Mesenchymal stem cell (in vitro differentiated cells and primary cell): ENCODE measurements around the gene PTPRN2.

Source experiments
- DNase-seq: peaks from one replicate; pipeline ENCODE4 v3.0.0-alpha.2; 2013
- H2AFZ ChIP-seq: one replicate; pipeline ENCODE4 v1.6.1; 2013; ENCODE audit warnings: low read depth, mild to moderate bottlenecking, control low read depth, inconsistent platforms, low read length, moderate library complexity
- H2AK5ac ChIP-seq: 2 replicates; pipeline ENCODE4 v1.6.1; 2013; ENCODE audit warnings: low read length, moderate library complexity, mild to moderate bottlenecking, inconsistent platforms; ENCODE audit not compliant: severe bottlenecking
- H2BK120ac ChIP-seq: one replicate; pipeline ENCODE4 v1.6.1; 2013; ENCODE audit warnings: low read depth, mild to moderate bottlenecking, inconsistent platforms, low read length, moderate library complexity
- H2BK12ac ChIP-seq, 2 experiments: one replicate each; pipeline ENCODE4 v1.6.1; 2013; ENCODE audit warnings: inconsistent platforms in 2 of 2, low read length in 2 of 2, mild to moderate bottlenecking in 2 of 2, moderate library complexity in 2 of 2, control low read depth in 1 of 2
- H2BK15ac ChIP-seq: one replicate; pipeline ENCODE4 v1.6.1; 2013; ENCODE audit warnings: mild to moderate bottlenecking, low read depth, inconsistent platforms; ENCODE audit not compliant: poor library complexity, severe bottlenecking
- H2BK5ac ChIP-seq: 2 replicates; pipeline ENCODE4 v1.6.1; 2013; ENCODE audit warnings: low read depth, mild to moderate bottlenecking, low read length, control low read depth, inconsistent platforms; ENCODE audit not compliant: poor library complexity, severe bottlenecking
- H3K14ac ChIP-seq, 2 experiments: one replicate each; pipeline ENCODE4 v1.6.1; 2013; ENCODE audit warnings: inconsistent platforms in 2 of 2, low read length in 2 of 2, control low read depth in 1 of 2, mild to moderate bottlenecking in 1 of 2, moderate library complexity in 1 of 2
- H3K18ac ChIP-seq, 2 experiments: one replicate each; pipeline ENCODE4 v1.6.1; 2013; ENCODE audit warnings: inconsistent platforms in 2 of 2, low read length in 2 of 2, control low read depth in 1 of 2, low read depth in 1 of 2, mild to moderate bottlenecking in 1 of 2
- H3K23ac ChIP-seq, 2 experiments: one replicate each; pipeline ENCODE4 v1.6.1; 2013; ENCODE audit warnings: inconsistent platforms in 2 of 2, low read length in 2 of 2, mild to moderate bottlenecking in 2 of 2, moderate library complexity in 2 of 2, control low read depth in 1 of 2
- H3K27ac ChIP-seq: 2 replicates; pipeline ENCODE4 v1.5.1; 2013; ENCODE audit warnings: mild to moderate bottlenecking, moderate library complexity, low read length, control low read depth, inconsistent platforms; ENCODE audit not compliant: poor library complexity, severe bottlenecking
- H3K27me3 ChIP-seq, 2 experiments: 2 replicates each; pipeline versions ENCODE4 v1.6.1 to v1.7.0; 2013; ENCODE audit warnings: low read length in 2 of 2, mild to moderate bottlenecking in 2 of 2, moderate library complexity in 2 of 2, control low read depth in 1 of 2, inconsistent platforms in 1 of 2; ENCODE audit not compliant: control insufficient read depth in 1 of 2, insufficient read depth in 1 of 2
- H3K36me3 ChIP-seq, 2 experiments: 2 replicates each; pipeline versions ENCODE4 v1.6.1 to v1.7.0; 2013; ENCODE audit warnings: low read length in 2 of 2, control low read depth in 1 of 2, inconsistent platforms in 1 of 2, low read depth in 1 of 2, mild to moderate bottlenecking in 1 of 2; ENCODE audit not compliant: insufficient read depth in 2 of 2, control insufficient read depth in 1 of 2
- H3K4ac ChIP-seq, 2 experiments: one replicate each; pipeline ENCODE4 v1.6.1; 2013; ENCODE audit warnings: inconsistent platforms in 2 of 2, low read length in 2 of 2, mild to moderate bottlenecking in 2 of 2, moderate library complexity in 2 of 2, control low read depth in 1 of 2, low read depth in 1 of 2
- H3K4me1 ChIP-seq: 2 replicates; pipeline ENCODE4 v1.6.1; 2013; ENCODE audit warnings: low read depth, low read length, control low read depth; ENCODE audit not compliant: control insufficient read depth, insufficient read depth
- H3K4me2 ChIP-seq: 2 replicates; pipeline ENCODE4 v1.6.1; 2013; ENCODE audit warnings: low read length, mild to moderate bottlenecking, inconsistent platforms; ENCODE audit not compliant: poor library complexity, severe bottlenecking
- H3K4me3 ChIP-seq, 2 experiments: 2 replicates each; pipeline versions ENCODE4 v1.5.1 to v1.7.0; 2013; ENCODE audit warnings: low read length in 2 of 2, mild to moderate bottlenecking in 2 of 2, control low read depth in 1 of 2, low read depth in 1 of 2; ENCODE audit not compliant: insufficient read depth in 1 of 2
- H3K79me1 ChIP-seq: replicated peaks from 2 replicates; pipeline ENCODE4 v1.6.1; 2013; ENCODE audit warnings: mild to moderate bottlenecking, control low read depth, low read length, inconsistent platforms; ENCODE audit not compliant: poor library complexity, severe bottlenecking
- H3K9ac ChIP-seq: 2 replicates; pipeline ENCODE4 v1.7.0; 2013; ENCODE audit warnings: mild to moderate bottlenecking, low read length, moderate library complexity
- H3K9me3 ChIP-seq: 2 replicates; pipeline ENCODE4 v1.7.0; 2013; ENCODE audit warnings: mild to moderate bottlenecking, low read length; ENCODE audit not compliant: control insufficient read depth
- H4K8ac ChIP-seq: one replicate; pipeline ENCODE4 v1.6.1; 2013; ENCODE audit warnings: inconsistent platforms, mild to moderate bottlenecking, low read length, moderate library complexity
- H4K91ac ChIP-seq: one replicate; pipeline ENCODE4 v1.6.1; 2013; ENCODE audit warnings: mild to moderate bottlenecking, low read length, inconsistent platforms
- WGBS: methylation state at CpG from one replicate; pipeline ENCODE4 v1.1.7; 2013; ENCODE audit warnings: mixed read lengths; 5-methylcytosine and 5-hydroxymethylcytosine counted together

PTPRN2 gene

GRCh38 chr7:157692460-157693011, 895.1 kb downstream of the PTPRN2 start:
- Histone ChIP-seq H2BK5ac (no peak overlapping the region), H3K9me3 (no peaks in the 10 kb centered on the region), H2BK15ac (no peak overlapping the region), H2AFZ (no peak overlapping the region), H3K27me3 (peaks cover 54 to 57% of the 10 kb centered on the region in 2 experiments), H3K14ac (no peak overlapping the region), H3K79me1 (no peaks in the 10 kb centered on the region), H3K18ac (no peak overlapping the region), H2BK12ac (no peak overlapping the region), H4K8ac (no peak overlapping the region), H3K4ac (no peak overlapping the region), H3K36me3 (no peaks in the 10 kb centered on the region), H3K4me3 (no peak overlapping the region), H3K4me1 (peaks cover 34% of the 10 kb centered on the region), H4K91ac (no peak overlapping the region), H2BK120ac (no peak overlapping the region), H2AK5ac (no peak overlapping the region), H3K4me2 (no peak overlapping the region), H3K27ac (no peak overlapping the region), H3K23ac (no peak overlapping the region), H3K9ac (no peak overlapping the region)
- DNase-seq = no peak
- 4% methylated on average over 39 of the region's 44 CpGs for WGBS

DNA sequence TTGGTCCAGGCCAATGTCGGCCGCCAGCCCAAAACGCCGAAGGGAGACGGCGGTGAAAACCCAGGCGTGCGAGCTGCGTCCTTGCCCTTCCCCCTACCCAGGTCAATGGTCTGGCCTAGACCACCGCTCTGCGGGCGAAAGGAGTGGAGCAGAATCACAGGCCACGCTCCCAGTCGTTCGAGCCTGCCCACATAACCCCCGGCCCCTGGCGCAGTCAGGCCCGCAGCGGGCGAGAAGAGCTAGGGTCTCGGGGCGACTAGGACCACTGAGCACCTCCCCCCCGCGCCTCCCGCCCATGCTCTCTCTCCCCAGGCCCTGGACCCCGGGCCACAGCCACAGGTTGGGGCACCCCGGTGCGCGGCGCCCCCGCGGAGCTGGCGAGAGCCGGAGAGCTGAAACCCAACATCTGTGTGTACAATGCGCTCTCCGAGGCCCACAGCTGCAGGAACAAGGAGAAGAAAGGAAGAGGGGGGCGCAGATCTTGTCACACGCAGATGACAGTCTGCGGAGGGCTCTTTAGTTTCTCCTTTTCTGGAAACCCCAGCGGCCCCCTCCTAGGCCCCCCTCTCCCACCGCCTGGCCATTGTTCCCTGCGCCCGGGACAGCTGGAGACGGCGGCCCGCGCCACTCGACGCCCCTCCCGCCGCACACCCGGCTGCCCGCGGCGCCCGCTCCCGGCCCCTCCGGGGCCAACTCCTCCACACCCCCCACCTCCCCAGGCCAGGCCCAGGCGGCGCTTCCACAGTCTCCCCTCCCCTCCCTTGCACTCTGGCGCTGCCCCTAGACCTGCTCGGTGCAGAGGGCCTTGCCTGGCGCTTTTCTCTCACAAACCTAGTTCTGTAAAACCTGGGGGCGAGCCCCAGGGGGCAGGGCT, 895.8 kb downstream of the PTPRN2 start:
- Histone ChIP-seq H3K23ac (no peak overlapping the region), H2AFZ (no peak overlapping the region), H3K27me3 (peaks cover 61 to 62% of the 10 kb centered on the region in 2 experiments), H3K36me3 (no peaks in the 10 kb centered on the region), H3K4me1 (peaks cover 34% of the 10 kb centered on the region), H3K4me2 (no peak overlapping the region), H3K9ac (peak overlapping the region; percentile 32), H4K91ac (no peak overlapping the region), H3K14ac (no peak overlapping the region), H4K8ac (no peak overlapping the region), H3K4me3 (no peak overlapping the region), H3K27ac (no peak overlapping the region), H2BK12ac (no peak overlapping the region), H2BK120ac (no peak overlapping the region), H3K9me3 (no peaks in the 10 kb centered on the region), H3K18ac (no peak overlapping the region), H2BK5ac (no peak overlapping the region), H2AK5ac (no peak overlapping the region), H3K4ac (no peak overlapping the region), H2BK15ac (no peak overlapping the region), H3K79me1 (no peaks in the 10 kb centered on the region)
- DNase-seq = no peak
- WGBS = 2% methylated on average over 57 of the region's 64 CpGs

GRCh38 chr7:157690833-157691585, 896.6 kb downstream of the PTPRN2 start:
- DNase-seq = peak; percentile 42
- Histone ChIP-seq H2AK5ac (no peak overlapping the region), H2BK120ac (no peak overlapping the region), H3K4me1 (peaks cover 34% of the 10 kb centered on the region), H3K14ac (no peak overlapping the region), H3K9ac (peak overlapping the region; percentile 32), H2AFZ (no peak overlapping the region), H4K91ac (no peak overlapping the region), H3K4me3 (no peak overlapping the region), H3K27me3 (peaks cover 69 to 70% of the 10 kb centered on the region in 2 experiments), H4K8ac (no peak overlapping the region), H3K18ac (no peak overlapping the region), H3K36me3 (no peaks in the 10 kb centered on the region), H2BK12ac (no peak overlapping the region), H3K4me2 (peak overlapping the region; percentile 59), H2BK15ac (no peak overlapping the region), H3K4ac (no peak overlapping the region), H3K9me3 (no peaks in the 10 kb centered on the region), H3K27ac (no peak overlapping the region), H2BK5ac (no peak overlapping the region), H3K79me1 (no peaks in the 10 kb centered on the region), H3K23ac (no peak overlapping the region)
- 2% methylated on average over 28 of the region's 72 CpGs for WGBS
